HUES64 (cell line): ENCODE measurements around the gene PHKG1.
"Not testable (repeated sequence)": the region's sequence is repeated elsewhere in the genome, so short reads cannot be mapped to it uniquely, and the experiment has no call there.

Experiments used
- H3K27ac ChIP-seq: 2 replicates; pipeline ENCODE4 v1.7.0; 2013; ENCODE audit warnings: low read depth, low read length, inconsistent platforms
- H3K27me3 ChIP-seq: 2 replicates; pipeline ENCODE4 v1.6.1; 2013; ENCODE audit warnings: mild to moderate bottlenecking, low read length; ENCODE audit not compliant: insufficient read depth
- H3K36me3 ChIP-seq: 2 replicates; pipeline ENCODE4 v1.6.1; 2013; ENCODE audit warnings: mild to moderate bottlenecking, low read length; ENCODE audit not compliant: insufficient read depth
- H3K4me1 ChIP-seq: 2 replicates; pipeline ENCODE4 v1.6.1; 2013; ENCODE audit warnings: mild to moderate bottlenecking, low read length, moderate library complexity; ENCODE audit not compliant: insufficient read depth
- H3K4me3 ChIP-seq: 2 replicates; pipeline ENCODE4 v1.5.1; 2013; ENCODE audit warnings: mild to moderate bottlenecking, low read length, moderate library complexity
- H3K9ac ChIP-seq: 2 replicates; pipeline ENCODE4 v1.6.1; 2013; ENCODE audit warnings: mild to moderate bottlenecking, low read depth, low read length
- H3K9me3 ChIP-seq: 2 replicates; pipeline ENCODE4 v1.6.1; 2013; ENCODE audit warnings: low read depth, low read length; ENCODE audit not compliant: insufficient read depth
- WGBS: fragments of 150-250, 120-280 bp; methylation state at CpG from one replicate; pipeline ENCODE4 v1.1.7; 2013; ENCODE audit warnings: missing lambda C conversion rate; 5-methylcytosine and 5-hydroxymethylcytosine counted together

PHKG1 gene

GRCh38 chr7:56053993-56054392 is 38.8 kb downstream of the PHKG1 start:
- WGBS = 92% methylated on average over 2 of the region's 2 CpGs
- no peaks in the 10 kb centered on the region for H3K9me3 ChIP-seq
- peak overlapping the region; percentile 100; the same call in 1 of the 2 replicates for H3K9ac ChIP-seq
- H3K36me3 ChIP-seq = peaks cover 69% of the 10 kb centered on the region
- H3K27me3 ChIP-seq = no peaks in the 10 kb centered on the region
- H3K27ac ChIP-seq = no peak overlapping the region
- H3K4me3 ChIP-seq = peak overlapping the region; percentile 79; the same call in 1 of the 2 replicates
- H3K4me1 ChIP-seq = peaks cover 9% of the 10 kb centered on the region

- WGBS = 84% methylated on average over 9 of the region's 9 CpGs
- H3K9ac ChIP-seq = peak overlapping the region; percentile 100; the same call in 1 of the 2 replicates
- H3K9me3 ChIP-seq = no peaks in the 10 kb centered on the region
- peaks cover 9% of the 10 kb centered on the region for H3K4me1 ChIP-seq
- no peaks in the 10 kb centered on the region for H3K27me3 ChIP-seq
- H3K4me3 ChIP-seq = peak overlapping the region; percentile 79
- H3K27ac ChIP-seq = 0 out of 2 replicates have a peak overlapping the region, but pooled peaks have one; percentile 16
- peaks cover 63% of the 10 kb centered on the region for H3K36me3 ChIP-seq
Observed at GRCh38 chr7:56053379-56053778, 39.4 kb downstream of the PHKG1 start.

- Histone ChIP-seq H3K4me1 (peaks cover 9% of the 10 kb centered on the region), H3K4me3 (peak within 1 kb of the TSS; percentile 79), H3K27me3 (no peaks in the 10 kb centered on the region), H3K9me3 (no peaks in the 10 kb centered on the region), H3K27ac (peak within 1 kb of the TSS; percentile 99), H3K9ac (peak within 1 kb of the TSS; percentile 100), H3K36me3 (peaks cover 45% of the 10 kb centered on the region)
- WGBS = under 1% methylated on average over 97 of the region's 97 CpGs
Observed at GRCh38 chr7:56051339-56052191, 41.2 kb downstream of the PHKG1 start, which contains the start of the genes CCT6A and PSPH. TSS of gene CCT6A (plus strand) at chr7:56051765. CDS start at chr7:56051849, 84 bp downstream. TSS of gene PSPH (minus strand) at chr7:56051444. CDS start at chr7:56021212, 30,232 bp downstream.

GRCh38 chr7:56051053-56051338 is 41.8 kb downstream of the PHKG1 start:
- under 1% methylated on average over 9 of the region's 9 CpGs for WGBS
- Histone ChIP-seq H3K4me1 (peaks cover 9% of the 10 kb centered on the region), H3K4me3 (peak overlapping the region; percentile 79), H3K27me3 (no peaks in the 10 kb centered on the region), H3K9me3 (no peaks in the 10 kb centered on the region), H3K9ac (peak overlapping the region; percentile 100), H3K36me3 (peaks cover 39% of the 10 kb centered on the region), H3K27ac (peak overlapping the region; percentile 86)

- not testable (repeated sequence) for H3K9me3 ChIP-seq, H3K27ac ChIP-seq, H3K4me3 ChIP-seq, H3K27me3 ChIP-seq, H3K4me1 ChIP-seq, H3K9ac ChIP-seq
- H3K36me3 ChIP-seq = peaks cover 17% of the 10 kb centered on the region
- WGBS = 79% methylated on average over 7 of the region's 8 CpGs
Observed at GRCh38 chr7:56048763-56049162, 44.0 kb downstream of the PHKG1 start.

- Histone ChIP-seq H3K9ac (no peak overlapping the region), H3K27me3 (no peaks in the 10 kb centered on the region), H3K36me3 (peaks cover 12% of the 10 kb centered on the region), H3K4me3 (no peak overlapping the region), H3K9me3 (no peaks in the 10 kb centered on the region), H3K4me1 (peaks cover 7% of the 10 kb centered on the region; the same call in 1 of the 2 replicates), H3K27ac (no peak overlapping the region)
- WGBS = 100% methylated on average over 1 of the region's 1 CpG
Observed at GRCh38 chr7:56048245-56048644, 44.5 kb downstream of the PHKG1 start.

GRCh38 chr7:56047446-56048116 is 45.2 kb downstream of the PHKG1 start:
- H3K9ac ChIP-seq, H3K27ac ChIP-seq, H3K9me3 ChIP-seq, H3K4me3 ChIP-seq, H3K36me3 ChIP-seq, H3K27me3 ChIP-seq, H3K4me1 ChIP-seq: not testable (repeated sequence)
- 93% methylated on average over 11 of the region's 11 CpGs for WGBS

- Histone ChIP-seq H3K4me1 (no peaks in the 10 kb centered on the region), H3K36me3 (peaks cover 10% of the 10 kb centered on the region), H3K27ac (no peak overlapping the region), H3K27me3 (no peaks in the 10 kb centered on the region), H3K4me3 (no peak overlapping the region), H3K9me3 (no peaks in the 10 kb centered on the region), H3K9ac (no peak overlapping the region)
- 88% methylated on average over 5 of the region's 5 CpGs for WGBS
Observed at GRCh38 chr7:56046721-56047445, 45.9 kb downstream of the PHKG1 start.

GRCh38 chr7:56045758-56046157 is 47.0 kb downstream of the PHKG1 start:
- H3K36me3 ChIP-seq = peaks cover 12% of the 10 kb centered on the region
- H3K27ac ChIP-seq, H3K4me3 ChIP-seq, H3K27me3 ChIP-seq, H3K9me3 ChIP-seq, H3K4me1 ChIP-seq, H3K9ac ChIP-seq: not testable (repeated sequence)
- WGBS = 95% methylated on average over 1 of the region's 2 CpGs

- Histone ChIP-seq H3K4me3 (no peak overlapping the region), H3K4me1 (no peaks in the 10 kb centered on the region), H3K36me3 (peaks cover 17% of the 10 kb centered on the region), H3K9me3 (no peaks in the 10 kb centered on the region), H3K9ac (no peak overlapping the region), H3K27me3 (no peaks in the 10 kb centered on the region), H3K27ac (no peak overlapping the region)
- WGBS = 94% methylated on average over 3 of the region's 3 CpGs
Observed at GRCh38 chr7:56040730-56041129, 52.0 kb downstream of the PHKG1 start.
